Measurements from ENCODE around the gene MRPL28. TPM values are rescaled to one million over a fixed set of nuclear protein-coding genes. Genes with fewer than 3 reads are reported as not detected.
"Not testable (repeated sequence)": the region's sequence is repeated elsewhere in the genome, so short reads cannot be mapped to it uniquely, and the experiment has no call there.

MRPL28 gene
- 110 and 115 TPM in 2 replicates for total RNA-seq

DNA sequence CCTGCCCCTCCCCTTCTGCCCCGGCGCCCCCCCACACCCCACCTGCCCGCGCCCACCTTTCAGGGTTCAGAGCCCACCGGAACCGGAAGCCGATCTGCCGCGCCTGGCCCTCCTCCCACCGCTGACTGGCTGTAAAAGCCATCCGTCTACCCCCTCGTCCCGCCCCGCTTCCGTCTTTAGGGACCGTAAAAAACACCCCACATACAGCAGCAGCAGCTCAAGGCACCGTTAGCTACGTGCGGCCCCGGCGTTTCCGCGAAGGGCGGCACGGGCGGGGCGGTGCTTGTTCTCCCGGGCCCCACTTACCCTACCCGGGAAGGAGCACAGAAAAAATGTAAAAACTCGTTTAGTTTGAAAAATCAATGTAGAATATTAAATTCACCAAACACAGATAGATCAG is at the start of gene MRPL28:
Gene MRPL28 (minus strand): TSS at position 96 of the 400 bp plus-strand sequence. CDS start 320 bp downstream, outside the sequence.
- Mint-ChIP-seq H3K4me1 (ENCODE audit: low read depth) (peaks cover 4% of the 10 kb centered on the region), H3K9me3 (no peaks in the 10 kb centered on the region), H3K36me3 (ENCODE audit: low read depth) (peaks cover 7% of the 10 kb centered on the region), H3K27ac (peak within 1 kb of the TSS; percentile 84), H3K4me3 (peak within 1 kb of the TSS; percentile 86), H3K27me3 (ENCODE audit: insufficient read depth) (no peaks in the 10 kb centered on the region)
- intact Hi-C loops (cut with micrococcal nuclease) = loop anchor here (1.0 to 2.0 kb wide), 4 partner anchors 11 to 317 kb away; partner anchors contain the start of genes AXIN1, DECR2, PGAP6 and POLR3K
- DNase-seq (ENCODE audit: low spot score) = peak; percentile 92

DNA sequence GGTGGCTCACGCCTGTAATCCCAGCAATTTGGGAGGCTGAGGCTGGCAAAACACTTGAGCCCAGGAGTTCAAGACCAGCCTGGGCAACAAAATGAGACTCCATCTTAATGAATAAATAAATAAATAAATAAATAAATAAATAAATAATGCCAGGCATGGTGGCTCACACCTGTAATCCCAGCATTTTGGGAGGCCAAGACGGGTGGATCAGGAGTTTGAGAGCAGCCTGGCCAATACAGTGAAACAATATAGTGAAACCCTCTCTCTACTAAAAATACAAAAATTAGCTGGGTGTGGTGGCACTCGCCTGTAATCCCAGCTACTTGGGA is 44.8 kb upstream of the MRPL28 start:
- H3K4me1 Mint-ChIP-seq (ENCODE audit: low read depth); H3K9me3 Mint-ChIP-seq; H3K27ac Mint-ChIP-seq; H3K27me3 Mint-ChIP-seq (ENCODE audit: insufficient read depth); DNase-seq (ENCODE audit: low spot score); intact Hi-C loops (cut with micrococcal nuclease); H3K4me3 Mint-ChIP-seq; H3K36me3 Mint-ChIP-seq (ENCODE audit: low read depth): not testable (repeated sequence)

DNA sequence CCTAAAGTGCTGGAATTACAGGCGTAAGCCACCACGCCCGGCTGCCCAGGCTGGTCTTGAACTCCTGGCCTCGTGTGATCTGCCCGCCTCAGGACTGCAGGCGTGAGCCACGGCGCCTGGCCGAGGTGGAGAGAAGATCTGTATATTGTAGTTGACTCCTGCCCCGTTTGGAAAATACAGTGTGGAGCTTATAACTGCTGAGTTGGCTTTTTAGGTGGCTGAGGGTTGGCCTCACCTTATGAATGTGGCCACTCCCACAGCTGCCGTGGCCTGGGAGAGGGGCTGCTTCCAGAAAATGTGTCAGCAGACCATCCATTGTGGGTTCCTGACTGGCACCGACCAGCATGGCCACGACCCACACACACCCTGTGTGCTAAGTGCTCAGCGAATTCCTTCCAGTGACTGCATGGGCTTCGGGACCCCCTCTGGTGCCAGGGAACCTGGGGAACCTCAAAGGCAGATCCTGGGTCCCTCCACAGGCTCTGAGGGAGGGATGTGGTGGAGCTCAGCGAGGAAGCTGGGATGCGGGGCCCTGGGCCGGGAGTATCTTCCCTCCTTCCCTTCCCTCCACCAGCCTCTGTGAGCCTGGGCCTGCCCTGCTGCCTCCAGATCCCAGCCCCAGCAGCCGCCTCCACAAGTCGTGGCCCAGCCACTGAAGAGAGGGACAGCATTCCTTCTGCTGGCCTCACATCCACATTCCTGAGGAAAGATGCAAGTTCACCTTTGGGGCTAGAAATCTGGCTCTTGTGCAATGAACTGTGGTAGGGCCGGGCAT is 44.2 kb upstream of the MRPL28 start:
- Mint-ChIP-seq H3K36me3 (ENCODE audit: low read depth) (no peaks in the 10 kb centered on the region), H3K27ac (no peak overlapping the region), H3K4me3 (no peak overlapping the region)

DNA sequence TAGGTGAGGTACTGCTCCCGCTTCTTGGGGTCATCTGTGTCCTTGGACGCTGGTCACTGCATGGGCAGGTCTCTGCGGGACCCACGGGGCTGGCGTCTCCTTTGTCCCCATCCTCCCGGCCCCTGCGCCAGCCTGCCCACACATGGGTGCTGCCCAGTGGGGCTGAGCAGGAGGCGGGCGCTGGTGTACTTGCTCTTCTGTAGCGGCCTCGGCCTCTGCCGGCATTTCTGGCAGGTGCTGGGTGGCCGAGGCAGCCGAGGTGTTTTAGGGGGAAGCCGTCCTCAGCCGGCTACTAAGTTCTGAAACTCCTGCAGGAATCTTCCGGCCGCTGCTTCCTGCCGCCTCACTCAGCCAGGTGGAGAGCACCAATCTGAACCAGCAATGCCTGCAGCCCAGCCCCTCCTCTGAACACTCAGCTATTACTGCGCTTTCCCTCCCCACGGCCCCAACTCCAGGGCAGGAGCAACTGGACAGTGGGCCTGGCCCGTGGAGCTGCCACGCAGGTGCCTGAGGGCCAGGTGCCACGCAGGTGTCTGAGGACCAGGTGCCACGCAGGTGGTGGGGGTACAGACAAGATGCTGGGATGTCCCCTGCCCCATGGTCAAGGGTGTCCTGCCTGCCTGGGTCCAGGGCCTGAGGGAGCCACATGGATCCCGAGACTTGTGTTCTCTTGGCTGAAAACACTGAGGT is 41.4 kb upstream of the MRPL28 start:
- intact Hi-C loops (cut with micrococcal nuclease) = no loop called here
- Mint-ChIP-seq H3K9me3 (no peaks in the 10 kb centered on the region), H3K36me3 (ENCODE audit: low read depth) (no peaks in the 10 kb centered on the region), H3K4me1 (ENCODE audit: low read depth) (no peaks in the 10 kb centered on the region), H3K4me3 (no peak overlapping the region), H3K27me3 (ENCODE audit: insufficient read depth) (no peaks in the 10 kb centered on the region), H3K27ac (no peak overlapping the region)
- DNase-seq (ENCODE audit: low spot score) = no peak

More for the DNA sequence above, 44.2 kb upstream of the MRPL28 start:
- Mint-ChIP-seq H3K27me3 (ENCODE audit: insufficient read depth) (no peaks in the 10 kb centered on the region), H3K4me1 (ENCODE audit: low read depth) (no peaks in the 10 kb centered on the region), H3K9me3 (no peaks in the 10 kb centered on the region)
- intact Hi-C loops (cut with micrococcal nuclease) = no loop called here
- DNase-seq (ENCODE audit: low spot score) = no peak

DNA sequence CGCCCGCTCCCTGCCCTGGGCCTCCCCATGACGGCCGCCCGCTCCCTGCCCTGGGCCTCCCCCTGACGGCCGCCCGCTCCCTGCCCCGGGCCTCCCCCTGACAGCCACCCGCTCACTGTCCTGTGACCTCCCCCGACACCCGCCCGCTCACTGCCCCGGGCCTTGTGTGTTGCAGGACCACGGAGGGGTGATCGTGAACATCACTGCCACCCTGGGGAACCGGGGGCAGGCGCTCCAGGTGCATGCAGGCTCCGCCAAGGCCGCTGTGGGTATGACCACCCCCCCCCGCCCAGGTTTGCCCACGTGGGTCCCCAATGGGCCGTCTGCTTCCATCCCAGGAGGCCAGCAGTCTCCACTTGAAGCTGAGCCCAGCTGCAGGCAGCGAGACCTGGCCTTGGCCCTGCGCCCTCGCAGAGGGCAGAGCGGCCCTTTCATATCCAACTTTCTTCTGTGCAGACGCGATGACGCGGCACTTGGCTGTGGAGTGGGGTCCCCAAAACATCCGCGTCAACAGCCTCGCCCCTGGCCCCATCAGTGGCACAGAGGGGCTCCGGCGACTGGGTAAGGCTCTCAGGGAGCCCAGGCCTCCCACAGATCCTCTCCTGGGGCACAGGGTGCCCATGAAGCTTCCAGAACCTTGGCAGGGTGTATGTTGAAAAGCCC is 40.3 kb upstream of the MRPL28 start:
- H3K9me3 Mint-ChIP-seq = no peaks in the 10 kb centered on the region
- H3K4me3 Mint-ChIP-seq = no peak overlapping the region
- H3K27me3 Mint-ChIP-seq (ENCODE audit: insufficient read depth) = no peaks in the 10 kb centered on the region
- DNase-seq (ENCODE audit: low spot score) = no peak
- intact Hi-C loops (cut with micrococcal nuclease) = no loop called here
- no peaks in the 10 kb centered on the region for H3K4me1 Mint-ChIP-seq (ENCODE audit: low read depth)
- no peak overlapping the region for H3K27ac Mint-ChIP-seq
- no peaks in the 10 kb centered on the region for H3K36me3 Mint-ChIP-seq (ENCODE audit: low read depth)

DNA sequence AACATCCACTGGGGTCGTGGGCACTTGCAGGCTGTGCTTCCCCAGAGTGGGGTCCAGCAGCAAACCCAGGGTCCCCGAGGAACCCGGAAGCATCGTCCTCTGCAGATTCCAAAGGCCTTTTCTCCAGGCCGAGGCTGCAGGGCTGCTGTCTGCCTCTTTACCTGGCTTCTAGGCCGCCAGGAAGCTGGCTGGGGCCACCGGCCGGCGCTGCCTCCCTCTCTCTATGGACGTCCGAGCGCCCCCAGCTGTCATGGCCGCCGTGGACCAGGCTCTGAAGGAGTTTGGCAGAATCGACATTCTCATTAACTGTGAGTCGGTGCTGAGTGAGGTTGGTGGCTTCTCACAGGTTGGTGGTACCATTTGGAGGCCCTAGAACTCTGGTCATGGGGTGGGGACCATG is 36.9 kb upstream of the MRPL28 start:
- Mint-ChIP-seq H3K4me1 (ENCODE audit: low read depth) (no peaks in the 10 kb centered on the region), H3K27me3 (ENCODE audit: insufficient read depth) (no peaks in the 10 kb centered on the region), H3K27ac (no peak overlapping the region), H3K4me3 (no peak overlapping the region), H3K36me3 (ENCODE audit: low read depth) (no peaks in the 10 kb centered on the region), H3K9me3 (no peaks in the 10 kb centered on the region)
- intact Hi-C loops (cut with micrococcal nuclease) = no loop called here
- no peak for DNase-seq (ENCODE audit: low spot score)

DNA sequence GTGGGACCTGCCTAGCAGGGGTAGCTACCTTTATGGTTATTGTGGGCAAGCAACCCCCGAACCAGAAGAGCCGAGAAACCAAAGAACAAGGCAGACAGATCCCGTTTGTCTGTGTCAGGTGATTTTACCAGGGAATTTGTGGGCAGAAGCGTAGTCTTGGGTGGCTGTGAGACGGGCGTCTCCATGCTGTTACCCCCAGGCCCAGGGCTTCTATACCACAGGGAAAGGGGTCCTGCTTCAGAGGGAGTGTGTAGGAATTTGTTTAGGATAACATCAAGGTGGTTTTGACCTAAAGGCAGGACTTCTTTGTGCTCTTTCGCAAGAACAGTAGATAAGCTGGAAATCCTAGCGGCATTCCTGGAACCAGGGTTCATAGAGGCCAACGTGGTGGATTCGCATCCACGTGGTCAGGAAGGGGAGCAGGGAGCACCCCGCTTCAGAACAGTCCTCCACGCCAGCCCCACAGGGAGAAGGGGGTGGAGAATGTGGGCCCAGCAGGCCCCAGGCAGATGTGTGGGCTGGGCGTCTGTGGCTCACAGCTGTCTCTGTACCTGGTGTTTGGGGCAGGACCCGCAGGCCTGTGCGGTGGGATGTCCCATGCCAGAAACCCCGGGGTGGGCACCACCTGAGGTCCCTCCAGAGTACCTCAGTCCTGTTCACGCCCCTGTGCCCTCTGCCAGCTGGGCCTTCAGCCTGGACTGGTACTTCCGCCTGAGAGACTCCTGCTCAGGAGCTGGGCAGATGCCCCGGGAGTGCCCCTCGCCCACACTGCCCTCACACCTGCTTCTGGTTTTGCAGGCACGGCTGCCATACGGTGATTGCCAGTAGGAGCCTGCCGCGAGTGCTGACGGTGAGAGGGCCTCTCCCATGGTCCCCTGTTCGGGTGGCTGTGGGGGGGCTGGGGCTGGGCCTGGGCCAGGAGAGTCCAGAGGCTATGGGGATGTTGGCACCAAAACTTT is 35.5 kb upstream of the MRPL28 start:
- H3K4me1 Mint-ChIP-seq (ENCODE audit: low read depth) = no peaks in the 10 kb centered on the region
- no peak for DNase-seq (ENCODE audit: low spot score)
- no peak overlapping the region for H3K4me3 Mint-ChIP-seq
- no peaks in the 10 kb centered on the region for H3K27me3 Mint-ChIP-seq (ENCODE audit: insufficient read depth)
- no peaks in the 10 kb centered on the region for H3K36me3 Mint-ChIP-seq (ENCODE audit: low read depth)
- no peaks in the 10 kb centered on the region for H3K9me3 Mint-ChIP-seq
- no peak overlapping the region for H3K27ac Mint-ChIP-seq
- intact Hi-C loops (cut with micrococcal nuclease) = no loop called here

DNA sequence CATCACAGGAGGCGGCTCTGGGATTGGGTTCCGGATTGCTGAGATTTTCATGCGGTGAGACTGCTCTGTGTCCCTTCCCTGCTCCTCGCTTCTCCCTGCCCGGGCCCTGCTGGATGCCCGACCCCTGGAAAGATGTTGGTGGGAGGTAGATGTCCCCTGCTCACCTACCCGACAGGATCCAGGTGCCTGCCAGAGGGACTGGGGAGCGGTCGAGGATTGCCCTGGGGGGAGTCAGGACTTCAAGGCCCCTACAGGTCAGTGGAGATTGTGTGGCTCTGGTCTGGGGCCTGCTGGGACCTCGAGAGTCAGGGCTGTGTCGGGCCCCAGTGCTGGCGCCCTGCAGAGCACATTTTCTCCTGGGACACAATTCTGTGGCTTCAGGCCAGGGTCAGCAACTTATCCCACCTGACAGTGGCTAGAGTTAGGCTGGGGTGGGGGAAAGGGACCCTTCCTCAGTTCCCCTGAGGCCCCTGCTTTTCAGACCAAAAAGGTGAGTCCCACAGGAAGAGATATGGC is 34.7 kb upstream of the MRPL28 start:
- no peaks in the 10 kb centered on the region for H3K27me3 Mint-ChIP-seq (ENCODE audit: insufficient read depth)
- no peak overlapping the region for H3K27ac Mint-ChIP-seq
- intact Hi-C loops (cut with micrococcal nuclease) = loop anchor here (5.0 kb wide), 1 partner anchor 1207 kb away; the partner anchor contains the start of genes CRAMP1 and IFT140
- peaks cover 8% of the 10 kb centered on the region for H3K4me1 Mint-ChIP-seq (ENCODE audit: low read depth)
- no peaks in the 10 kb centered on the region for H3K36me3 Mint-ChIP-seq (ENCODE audit: low read depth)
- no peak for DNase-seq (ENCODE audit: low spot score)
- H3K9me3 Mint-ChIP-seq = no peaks in the 10 kb centered on the region
- no peak overlapping the region for H3K4me3 Mint-ChIP-seq

DNA sequence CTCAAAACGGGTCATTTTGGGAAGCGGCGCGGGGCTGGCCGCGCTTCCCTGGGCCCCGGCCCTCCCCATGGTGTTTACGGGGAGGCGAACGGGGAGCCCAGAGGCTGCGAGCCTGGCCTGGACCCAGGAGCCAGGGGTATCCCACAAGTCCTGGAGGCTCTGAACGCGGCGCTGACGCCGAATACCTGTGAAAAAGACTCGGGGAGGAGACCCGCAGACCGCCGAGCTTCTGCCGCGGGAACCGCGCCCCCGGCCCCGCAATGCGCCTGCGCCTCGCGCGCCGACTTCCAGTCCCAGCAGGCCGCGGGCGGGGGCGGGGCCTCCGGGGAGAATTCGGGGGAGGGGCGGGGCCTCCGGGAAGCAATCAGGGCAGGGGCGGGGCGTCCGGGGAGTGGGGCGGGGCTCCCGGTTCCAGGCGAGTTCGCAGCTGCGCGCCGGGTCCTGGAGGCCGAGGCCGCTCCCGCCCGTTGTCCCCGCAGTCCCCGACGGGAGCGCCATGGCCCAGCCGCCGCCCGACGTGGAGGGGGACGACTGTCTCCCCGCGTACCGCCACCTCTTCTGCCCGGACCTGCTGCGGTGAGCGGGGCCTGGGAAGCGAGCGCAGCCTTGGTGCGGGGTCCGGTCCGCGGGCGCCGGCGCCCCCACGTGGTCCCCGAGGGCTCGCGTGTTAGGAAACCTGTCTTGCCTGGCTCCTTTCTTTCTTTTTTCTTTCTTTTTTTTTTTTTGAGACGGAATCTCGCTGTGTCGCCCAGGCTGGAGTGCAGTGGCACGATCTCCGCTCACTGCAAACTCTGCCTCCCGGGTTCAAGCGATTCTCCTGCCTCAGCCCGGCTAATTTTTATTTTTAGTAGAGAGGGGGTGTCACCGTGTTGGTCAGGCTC is 31.4 kb upstream of the MRPL28 start, which contains the start of gene DECR2:
Gene DECR2 (plus strand): TSS at position 418 of the 881 bp plus-strand sequence. CDS start 79 bp downstream, at position 497.
- Mint-ChIP-seq H3K36me3 (ENCODE audit: low read depth) (no peaks in the 10 kb centered on the region), H3K27me3 (ENCODE audit: insufficient read depth) (peaks cover 2% of the 10 kb centered on the region), H3K4me3 (peak within 1 kb of the TSS; percentile 87), H3K27ac (peak within 1 kb of the TSS; percentile 58), H3K9me3 (no peaks in the 10 kb centered on the region), H3K4me1 (ENCODE audit: low read depth) (peaks cover 11% of the 10 kb centered on the region)
- peak; percentile 90 for DNase-seq (ENCODE audit: low spot score)
- intact Hi-C loops (cut with micrococcal nuclease) = loop anchor here (1.0 to 5.0 kb wide), 8 partner anchors 19 to 1211 kb away; partner anchors contain the start of genes AXIN1, CAPN15, CRAMP1 and IFT140

DNA sequence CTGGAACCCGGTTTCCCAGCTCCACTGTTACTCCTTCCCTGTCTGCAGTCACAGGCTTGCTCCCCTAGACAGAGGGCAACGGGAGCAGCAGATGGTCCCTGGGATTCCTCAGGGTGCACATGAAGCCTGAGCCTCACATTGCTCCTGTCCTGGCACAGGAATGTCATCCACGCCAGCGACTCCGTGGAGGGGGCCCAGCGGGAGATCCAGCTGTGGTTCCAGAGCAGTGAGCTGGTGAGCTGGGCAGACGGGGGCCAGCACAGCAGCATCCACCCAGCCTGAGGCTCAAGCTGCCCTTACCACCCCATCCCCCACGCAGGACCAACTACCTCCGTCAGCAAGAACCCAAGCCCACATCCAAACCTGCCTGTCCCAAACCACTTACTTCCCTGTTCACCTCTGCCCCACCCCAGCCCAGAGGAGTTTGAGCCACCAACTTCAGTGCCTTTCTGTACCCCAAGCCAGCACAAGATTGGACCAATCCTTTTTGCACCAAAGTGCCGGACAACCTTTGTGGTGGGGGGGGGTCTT is 29.8 kb upstream of the MRPL28 start:
- DNase-seq (ENCODE audit: low spot score) = no peak
- intact Hi-C loops (cut with micrococcal nuclease) = loop anchor here (2.0 to 5.0 kb wide), 4 partner anchors 29 to 1212 kb away; partner anchors contain the start of genes CAPN15, CRAMP1, IFT140 and METTL26
- Mint-ChIP-seq H3K4me1 (ENCODE audit: low read depth) (peaks cover 19% of the 10 kb centered on the region), H3K27me3 (ENCODE audit: insufficient read depth) (peaks cover 11% of the 10 kb centered on the region), H3K4me3 (peak overlapping the region; percentile 87), H3K27ac (peak overlapping the region; percentile 66), H3K9me3 (no peaks in the 10 kb centered on the region), H3K36me3 (ENCODE audit: low read depth) (no peaks in the 10 kb centered on the region)

Data from activated T-helper 1 cell treated with anti-CD3 and anti-CD28 coated beads, Interleukin-12 subunit alpha, Interleukin-12 subunit beta, Interleukin-2, Interleukin-4 antibody, amounts not matched to agents 30 ng/mL and 10 ng/mL and 1 ng/mL, durations not matched to agents 14 hours and 24 hours and 36 hours (primary cell).